ENCODE results near the gene C13orf46.

Gene C13orf46

GRCh38 chr13:113970810-113971470, 2.9 kb downstream of the C13orf46 start:
- DNase-seq = no peak

- DNase-seq = no peak
These were observed 3.8 kb downstream of the C13orf46 start for GRCh38 chr13:113969973-113970611.

- no peak for DNase-seq
These were observed 4.4 kb downstream of the C13orf46 start for GRCh38 chr13:113969311-113969972.

- DNase-seq = no peak
These were observed 5.2 kb downstream of the C13orf46 start for GRCh38 chr13:113968463-113969310.

GRCh38 chr13:113967729-113968462, 6.0 kb downstream of the C13orf46 start:
- no peak for DNase-seq

GRCh38 chr13:113967206-113967720, 6.6 kb downstream of the C13orf46 start:
- no peak for DNase-seq

- no peak for DNase-seq
These were observed 7.7 kb downstream of the C13orf46 start for GRCh38 chr13:113965968-113966884.

GRCh38 chr13:113965383-113965874, 8.4 kb downstream of the C13orf46 start:
- no peak for DNase-seq

- no peak for DNase-seq
These were observed 9.5 kb downstream of the C13orf46 start for GRCh38 chr13:113964251-113964995.

- DNase-seq = no peak
These were observed 10.5 kb downstream of the C13orf46 start for GRCh38 chr13:113963376-113963775.

GRCh38 chr13:113962975-113963374, 10.9 kb downstream of the C13orf46 start:
- DNase-seq = no peak

- DNase-seq = no peak
These were observed 11.5 kb downstream of the C13orf46 start for GRCh38 chr13:113962386-113962785.

GRCh38 chr13:113960276-113960948, 13.5 kb downstream of the C13orf46 start:
- no peak for DNase-seq

GRCh38 chr13:113959198-113959597, 14.7 kb downstream of the C13orf46 start:
- no peak for DNase-seq

- DNase-seq = no peak
These were observed 15.5 kb downstream of the C13orf46 start for GRCh38 chr13:113958373-113958772.

GRCh38 chr13:113956571-113956970, 17.3 kb downstream of the C13orf46 start:
- DNase-seq = no peak

GRCh38 chr13:113955691-113956090, 18.2 kb downstream of the C13orf46 start:
- DNase-seq = no peak

GRCh38 chr13:113955235-113955634, 18.6 kb downstream of the C13orf46 start:
- DNase-seq = no peak

- no peak for DNase-seq
These were observed 19.6 kb downstream of the C13orf46 start for GRCh38 chr13:113954046-113954835.

All from stimulated activated CD4-positive, alpha-beta T cell treated with anti-CD3 and anti-CD28 coated beads, Interleukin-2, amount 100 ng/mL, for 24 hours (primary cell).